ENCODE measurements around the gene PGF.

Gene PGF

GRCh38 chr14:74920281-74920680 is 35.1 kb downstream of the PGF start:
- Mint-ChIP-seq H3K36me3 (ENCODE audit: low read depth) (no peaks in the 10 kb centered on the region), H3K27me3 (ENCODE audit: low read depth, poor library complexity) (peaks cover 33% of the 10 kb centered on the region), H3K27ac (no peak overlapping the region)

GRCh38 chr14:74919421-74920165 is 35.8 kb downstream of the PGF start:
- Mint-ChIP-seq H3K4me1 (peaks cover 22% of the 10 kb centered on the region), H3K4me3 (no peak overlapping the region), H3K36me3 (ENCODE audit: low read depth) (no peaks in the 10 kb centered on the region), H3K9me3 (no peaks in the 10 kb centered on the region), H3K27me3 (ENCODE audit: low read depth, poor library complexity) (peaks cover 26% of the 10 kb centered on the region), H3K27ac (no peak overlapping the region)
- DNase-seq: no peak
- TF ChIP-seq CTCF (IDR thresholded peaks at IDR 0.05): no peak

More at GRCh38 chr14:74920281-74920680, 35.1 kb downstream of the PGF start:
- H3K4me1 Mint-ChIP-seq: peaks cover 22% of the 10 kb centered on the region
- H3K4me3 Mint-ChIP-seq: no peak overlapping the region
- H3K9me3 Mint-ChIP-seq: no peaks in the 10 kb centered on the region
- no peak for DNase-seq
- TF ChIP-seq CTCF (IDR thresholded peaks at IDR 0.05): no peak

GRCh38 chr14:74918380-74918779 is 37.0 kb downstream of the PGF start:
- TF ChIP-seq CTCF (IDR thresholded peaks at IDR 0.05): no peak
- peaks cover 15% of the 10 kb centered on the region for H3K27me3 Mint-ChIP-seq (ENCODE audit: low read depth, poor library complexity)
- peaks cover 26% of the 10 kb centered on the region for H3K4me1 Mint-ChIP-seq

GRCh38 chr14:74917646-74918081 is 37.7 kb downstream of the PGF start:
- DNase-seq: no peak
- H3K27ac Mint-ChIP-seq: no peak overlapping the region
- H3K9me3 Mint-ChIP-seq: no peaks in the 10 kb centered on the region
- no peak for TF ChIP-seq CTCF (IDR thresholded peaks at IDR 0.05)
- peaks cover 26% of the 10 kb centered on the region for H3K4me1 Mint-ChIP-seq
- H3K4me3 Mint-ChIP-seq: no peak overlapping the region
- peaks cover 14% of the 10 kb centered on the region for H3K27me3 Mint-ChIP-seq (ENCODE audit: low read depth, poor library complexity)
- H3K36me3 Mint-ChIP-seq (ENCODE audit: low read depth): no peaks in the 10 kb centered on the region

More at GRCh38 chr14:74918380-74918779, 37.0 kb downstream of the PGF start:
- H3K9me3 Mint-ChIP-seq: no peaks in the 10 kb centered on the region
- H3K27ac Mint-ChIP-seq: no peak overlapping the region
- no peaks in the 10 kb centered on the region for H3K36me3 Mint-ChIP-seq (ENCODE audit: low read depth)
- H3K4me3 Mint-ChIP-seq: no peak overlapping the region
- no peak for DNase-seq

GRCh38 chr14:74917178-74917543 is 38.2 kb downstream of the PGF start:
- no peak overlapping the region for H3K4me3 Mint-ChIP-seq
- no peaks in the 10 kb centered on the region for H3K9me3 Mint-ChIP-seq
- TF ChIP-seq CTCF (IDR thresholded peaks at IDR 0.05): no peak
- H3K4me1 Mint-ChIP-seq: peaks cover 22% of the 10 kb centered on the region
- no peak overlapping the region for H3K27ac Mint-ChIP-seq
- DNase-seq: no peak
- no peaks in the 10 kb centered on the region for H3K36me3 Mint-ChIP-seq (ENCODE audit: low read depth)
- H3K27me3 Mint-ChIP-seq (ENCODE audit: low read depth, poor library complexity): peaks cover 10% of the 10 kb centered on the region

- no peak for TF ChIP-seq CTCF (IDR thresholded peaks at IDR 0.05)
- H3K27ac Mint-ChIP-seq: no peak overlapping the region
- no peak for DNase-seq
- peaks cover 22% of the 10 kb centered on the region for H3K4me1 Mint-ChIP-seq
- no peaks in the 10 kb centered on the region for H3K9me3 Mint-ChIP-seq
- H3K27me3 Mint-ChIP-seq (ENCODE audit: low read depth, poor library complexity): peaks cover 6% of the 10 kb centered on the region
- no peaks in the 10 kb centered on the region for H3K36me3 Mint-ChIP-seq (ENCODE audit: low read depth)
- H3K4me3 Mint-ChIP-seq: no peak overlapping the region
These were observed 39.6 kb downstream of the PGF start for GRCh38 chr14:74915826-74916225.

Measured in nephron progenitor cell (in vitro differentiated cells).